ENCODE measurements around the gene TIMP2. TPM values are rescaled to one million over a fixed set of nuclear protein-coding genes. Genes with fewer than 3 reads are reported as not detected.
A peak's percentile ranks its signal among the peaks of the same experiment; 100 is the strongest.
"Not testable (repeated sequence)": the region's sequence is repeated elsewhere in the genome, so short reads cannot be mapped to it uniquely, and the experiment has no call there.

TIMP2 gene, protein sequence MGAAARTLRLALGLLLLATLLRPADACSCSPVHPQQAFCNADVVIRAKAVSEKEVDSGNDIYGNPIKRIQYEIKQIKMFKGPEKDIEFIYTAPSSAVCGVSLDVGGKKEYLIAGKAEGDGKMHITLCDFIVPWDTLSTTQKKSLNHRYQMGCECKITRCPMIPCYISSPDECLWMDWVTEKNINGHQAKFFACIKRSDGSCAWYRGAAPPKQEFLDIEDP
- polyA plus RNA-seq (ENCODE audit: insufficient read length in 4 of 4): 100 to 1,000 TPM; 139 to 182 (median 162) TPM

DNA sequence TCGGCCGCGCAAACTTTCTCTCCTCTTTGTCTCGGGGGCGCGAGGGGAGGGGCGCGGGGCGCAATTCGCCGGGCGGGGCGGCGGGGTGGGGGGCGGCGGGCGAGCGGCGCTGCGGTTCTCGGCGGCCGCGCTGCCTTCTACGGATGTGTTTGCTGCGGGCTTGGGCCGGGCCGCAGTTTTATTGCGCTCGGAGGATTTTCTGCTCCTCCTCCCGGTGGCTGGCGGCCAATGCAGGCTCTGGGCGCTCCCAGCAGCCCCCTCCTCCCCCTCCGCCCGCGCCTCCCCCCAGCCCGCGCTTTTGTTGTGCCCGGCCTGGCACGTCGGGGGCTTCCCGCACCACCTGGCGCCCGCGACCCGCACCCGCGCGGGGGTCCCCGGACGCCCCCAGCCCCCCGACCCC, at the start of gene TIMP2:
TSS of gene TIMP2 (minus strand) at position 154 of the 400 bp plus-strand sequence. CDS start 299 bp downstream, outside the sequence.
- DNase-seq (ENCODE audit: low read depth in 4 of 4, low spot score in 2 of 4): peak in 3 of 4 donors; percentile 70 to 85 (median 79)

GRCh38 chr17:78973792-78974520, 48.8 kb upstream of the TIMP2 start:
- DNase-seq (ENCODE audit: low read depth in 4 of 4, low spot score in 2 of 4): no peak

- no peak for DNase-seq (ENCODE audit: low read depth in 4 of 4, low spot score in 2 of 4)
Observed at GRCh38 chr17:78973196-78973595, 48.0 kb upstream of the TIMP2 start.

- DNase-seq (ENCODE audit: low read depth in 4 of 4, low spot score in 2 of 4): no peak
Observed at GRCh38 chr17:78972507-78973105, 47.4 kb upstream of the TIMP2 start.

- no peak for DNase-seq (ENCODE audit: low read depth in 4 of 4, low spot score in 2 of 4)
Observed at GRCh38 chr17:78971756-78972506, 46.7 kb upstream of the TIMP2 start.

DNA sequence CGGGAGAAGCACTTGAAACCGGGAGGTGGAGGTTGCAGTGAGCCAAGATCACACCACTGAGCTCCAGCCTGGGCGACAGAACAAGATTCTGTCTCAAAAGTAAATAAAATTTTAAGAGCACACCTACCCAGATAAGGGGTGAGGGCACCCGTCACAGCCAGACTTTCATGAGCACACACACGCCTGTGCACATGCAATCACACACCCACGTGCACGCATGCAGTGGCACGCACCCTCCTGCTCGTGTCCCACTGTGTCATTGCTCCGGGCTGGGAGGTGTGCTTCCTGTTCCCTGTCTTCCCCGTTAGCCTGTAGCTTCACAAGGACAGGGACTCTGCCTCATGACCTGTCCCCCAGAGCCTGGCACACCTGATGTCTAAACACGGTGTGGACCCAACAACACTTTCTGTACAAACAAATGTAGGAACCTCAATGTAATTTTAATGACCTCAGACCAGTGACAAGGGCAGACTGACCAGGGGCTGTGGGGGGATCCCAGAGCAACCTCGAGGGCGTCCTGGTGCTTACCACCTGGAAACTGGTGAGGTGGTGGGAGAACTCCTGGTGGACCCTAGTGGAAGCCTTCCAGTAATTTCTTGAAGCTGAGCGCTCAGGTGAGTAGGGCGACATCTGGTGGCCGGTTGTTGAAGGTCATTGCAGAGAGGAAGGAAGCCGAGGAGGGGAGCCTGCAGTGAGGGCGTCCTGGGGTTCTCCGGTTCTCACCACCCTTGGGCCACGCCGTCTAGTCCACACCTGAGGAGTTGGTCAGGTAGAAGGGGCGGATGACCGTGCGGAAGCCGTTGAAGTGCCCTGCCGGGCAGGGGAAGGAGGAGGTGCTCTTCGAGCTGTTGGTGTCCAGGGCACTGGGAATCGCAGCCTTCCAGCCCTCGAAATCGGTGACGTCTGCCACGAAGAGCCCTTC, 45.9 kb upstream of the TIMP2 start:
- peak in 2 of 4 donors; percentile 77 to 84 for DNase-seq (ENCODE audit: low read depth in 4 of 4, low spot score in 2 of 4)

GRCh38 chr17:78969865-78970264, 44.7 kb upstream of the TIMP2 start:
- no peak for DNase-seq (ENCODE audit: low read depth in 4 of 4, low spot score in 2 of 4)

DNA sequence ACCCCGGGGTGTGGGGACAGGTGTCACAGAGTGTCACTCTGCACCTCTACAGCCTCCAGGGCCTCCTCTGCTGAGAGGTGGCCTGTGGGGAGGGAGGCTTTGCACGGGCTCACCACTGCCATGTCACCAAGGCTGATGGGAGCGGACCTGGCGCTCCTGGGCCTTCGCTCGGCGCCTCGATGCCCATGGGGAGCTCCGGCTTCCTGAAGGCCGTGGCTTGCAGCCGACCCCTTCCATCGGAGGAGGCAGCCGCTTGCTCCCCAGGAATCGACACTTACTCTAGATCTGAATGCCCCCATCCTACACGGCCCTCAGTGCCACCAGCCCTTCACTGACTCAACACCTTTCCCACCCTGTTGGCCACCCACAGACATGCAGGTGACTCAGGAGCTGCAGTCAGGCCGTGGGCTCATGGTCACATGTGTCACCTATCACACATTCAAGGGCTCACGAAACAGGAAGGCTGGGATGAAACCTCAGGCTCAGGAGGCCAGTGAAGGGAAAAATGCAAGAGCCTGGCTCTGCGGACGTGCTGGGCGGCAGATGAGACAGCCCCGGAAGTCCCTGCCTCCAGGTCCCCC, 42.7 kb upstream of the TIMP2 start:
- no peak for DNase-seq (ENCODE audit: low read depth in 4 of 4, low spot score in 2 of 4)

DNA sequence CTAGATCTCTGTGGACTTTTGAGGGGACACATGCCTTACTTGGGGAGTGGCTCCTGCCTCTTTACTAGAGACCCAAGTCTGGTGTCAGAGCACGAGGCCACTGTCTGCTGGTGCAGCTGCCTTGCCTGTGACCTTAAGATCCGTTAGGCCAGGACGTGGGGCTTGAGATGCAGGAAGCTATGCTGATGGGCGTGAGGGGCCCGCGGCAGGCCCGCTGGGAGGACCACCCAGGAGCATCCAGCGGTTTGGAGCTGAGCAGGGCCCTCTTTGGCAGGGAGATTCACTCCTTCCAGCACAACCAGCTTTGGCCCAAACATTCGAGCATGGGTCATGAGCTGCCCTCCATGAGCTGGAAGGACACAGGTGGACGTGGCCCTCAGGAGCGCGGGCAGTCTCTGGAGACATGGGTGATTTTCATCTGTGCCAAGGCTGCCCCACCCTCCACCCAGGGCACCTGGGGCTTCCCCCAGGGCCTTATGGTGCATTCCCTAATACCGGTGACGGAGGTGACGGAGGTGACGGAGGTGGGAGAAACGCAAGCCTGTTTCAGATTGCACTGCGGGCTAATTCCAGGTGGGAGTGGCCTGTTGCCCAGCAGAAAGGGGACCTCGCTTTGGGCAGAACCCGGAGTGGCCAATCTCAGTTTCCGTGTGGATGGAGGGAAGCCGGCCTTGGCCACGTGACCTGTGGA, 41.9 kb upstream of the TIMP2 start:
- no peak for DNase-seq (ENCODE audit: low read depth in 4 of 4, low spot score in 2 of 4)

DNA sequence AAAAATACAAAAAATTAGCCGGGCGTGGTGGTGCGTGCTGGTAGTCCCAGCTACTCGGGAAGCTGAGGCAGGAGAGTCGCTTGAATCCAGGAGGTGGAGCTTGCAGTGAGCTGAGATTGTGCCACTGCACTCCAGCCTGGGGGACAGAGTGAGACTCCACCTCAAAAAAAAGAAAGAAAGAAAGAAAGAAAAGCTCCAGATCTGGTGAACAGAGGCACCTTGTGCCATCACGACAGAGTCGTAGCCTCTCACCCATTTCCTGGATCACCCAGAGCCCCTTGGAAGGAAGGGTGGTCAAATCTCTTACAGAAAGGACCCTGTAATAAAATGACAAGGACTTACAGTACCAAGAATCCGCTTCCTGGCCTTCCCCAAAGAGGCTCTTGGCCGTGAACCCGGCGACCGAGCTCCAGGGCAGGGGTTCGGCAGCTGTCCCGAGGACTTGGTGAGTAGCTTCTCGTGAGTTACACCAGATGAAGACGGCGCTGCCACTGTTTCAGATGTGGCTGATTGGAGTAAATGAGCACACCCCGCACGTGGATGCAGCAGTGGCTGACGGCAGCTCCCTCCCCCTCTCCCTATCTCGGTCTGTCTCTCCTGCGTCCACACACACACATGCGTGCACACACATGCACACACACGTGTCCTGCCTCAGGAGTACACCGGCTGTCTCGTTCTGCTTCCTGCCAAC, 41.1 kb upstream of the TIMP2 start:
- no peak for DNase-seq (ENCODE audit: low read depth in 4 of 4, low spot score in 2 of 4)

- DNase-seq (ENCODE audit: low read depth in 4 of 4, low spot score in 2 of 4): no peak
Observed at GRCh38 chr17:78965491-78965924, 40.3 kb upstream of the TIMP2 start.

- no peak for DNase-seq (ENCODE audit: low read depth in 4 of 4, low spot score in 2 of 4)
Observed at GRCh38 chr17:78963378-78963777, 38.2 kb upstream of the TIMP2 start.

GRCh38 chr17:78962984-78963348, 37.8 kb upstream of the TIMP2 start:
- DNase-seq (ENCODE audit: low read depth in 4 of 4, low spot score in 2 of 4): not testable (repeated sequence)

DNA sequence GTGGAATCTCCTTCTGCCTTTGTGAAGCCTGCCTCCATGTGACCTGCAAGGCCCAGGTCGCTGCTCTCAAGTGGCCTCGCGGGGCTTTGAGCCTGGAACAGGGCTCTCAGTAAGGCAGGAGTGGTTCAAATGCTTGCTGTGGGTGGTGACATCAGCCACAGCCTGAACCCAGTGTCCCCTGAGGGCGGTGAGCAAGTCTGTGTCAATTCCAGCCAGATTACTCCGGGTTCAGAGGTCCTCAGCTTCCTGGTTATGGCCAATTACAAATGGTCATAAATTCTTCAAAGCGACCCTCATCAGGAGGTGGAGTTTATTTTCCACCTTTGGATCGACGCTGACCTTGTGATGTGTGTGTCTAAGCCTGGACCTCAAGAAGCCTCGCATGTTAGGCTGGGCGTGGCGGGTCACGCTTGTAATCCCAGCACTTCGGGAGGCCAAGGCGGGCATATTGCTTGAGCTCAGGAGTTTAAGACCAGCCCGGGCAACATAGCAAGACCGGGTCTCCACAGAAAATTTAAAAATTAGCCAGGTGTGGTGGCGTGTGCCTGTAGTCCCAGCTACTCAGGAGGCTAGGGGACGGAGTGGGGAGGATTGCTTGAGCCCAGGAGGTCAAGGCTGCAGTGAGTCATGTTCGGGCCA, 37.3 kb upstream of the TIMP2 start:
- DNase-seq (ENCODE audit: low read depth in 4 of 4, low spot score in 2 of 4): no peak

GRCh38 chr17:78961571-78961970, 36.4 kb upstream of the TIMP2 start:
- DNase-seq (ENCODE audit: low read depth in 4 of 4, low spot score in 2 of 4): no peak

DNA sequence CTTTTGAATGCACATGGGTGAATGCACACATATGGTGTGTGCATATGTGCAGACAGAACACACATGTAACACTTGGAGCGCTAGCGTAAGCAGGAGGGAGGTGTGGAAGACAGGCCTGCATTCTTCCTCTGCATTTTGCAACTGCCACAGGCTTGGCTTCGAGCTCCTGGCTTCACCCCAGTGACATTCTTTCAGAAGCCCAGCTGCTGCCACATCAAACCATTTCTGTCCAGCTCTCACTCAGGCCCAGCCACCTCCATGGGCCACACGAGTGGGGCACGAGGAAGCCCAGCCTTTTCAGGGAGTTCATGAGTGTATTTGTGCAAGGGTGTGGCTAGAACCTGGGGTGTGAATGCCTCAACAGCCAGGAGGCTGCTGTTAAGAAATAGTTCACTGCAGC, 35.7 kb upstream of the TIMP2 start:
- no peak for DNase-seq (ENCODE audit: low read depth in 4 of 4, low spot score in 2 of 4)

DNA sequence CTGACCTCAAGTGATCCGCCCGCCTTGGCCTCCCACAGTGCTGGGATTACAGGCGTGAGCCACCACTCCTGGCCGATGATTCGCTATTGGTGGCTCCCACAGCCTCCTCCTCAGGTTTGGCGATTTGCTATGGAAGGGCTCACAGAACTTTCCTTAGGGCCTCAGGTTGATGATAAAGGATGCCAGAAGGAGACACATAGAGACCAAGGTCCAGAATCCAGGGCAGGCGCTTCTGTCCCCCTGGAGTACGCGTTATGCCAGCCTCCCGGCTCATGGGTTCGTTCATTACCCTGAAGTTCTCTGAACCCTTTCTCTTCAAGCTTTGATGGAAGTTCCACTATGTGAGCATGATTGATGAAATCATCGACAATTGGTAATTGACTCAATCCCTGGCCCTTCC, 34.6 kb upstream of the TIMP2 start:
- DNase-seq (ENCODE audit: low read depth in 4 of 4, low spot score in 2 of 4): no peak

DNA sequence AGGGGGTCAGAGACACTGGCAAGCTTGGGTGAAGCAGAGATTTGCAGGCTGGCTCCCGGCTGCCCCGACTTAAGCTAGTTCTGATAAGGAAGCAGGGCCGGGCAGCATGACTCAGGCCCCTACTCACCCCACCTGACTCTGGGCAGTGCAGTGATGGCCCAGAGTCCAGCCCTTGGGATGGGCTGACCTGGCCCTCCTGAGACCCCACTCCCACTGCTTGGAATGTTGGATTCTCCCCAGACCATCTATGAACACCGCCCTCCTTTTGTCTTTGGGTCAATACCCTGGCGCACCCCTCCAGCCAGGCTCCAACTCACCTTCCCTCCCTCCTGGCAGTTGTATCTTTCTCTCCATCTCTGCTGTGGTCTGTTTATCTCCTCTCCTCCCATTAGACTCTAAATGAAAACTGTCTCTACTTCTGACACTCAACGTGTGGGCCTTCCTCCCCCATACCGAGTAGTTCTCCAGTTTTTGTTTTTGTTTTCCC, 33.5 kb upstream of the TIMP2 start:
- no peak for DNase-seq (ENCODE audit: low read depth in 4 of 4, low spot score in 2 of 4)

Data from left renal cortex interstitium (tissue), 4 donors.